Endometrium (tissue), 2 donors: Measurements from ENCODE around the gene RBM20.
"Not testable (repeated sequence)": the region's sequence is repeated elsewhere in the genome, so short reads cannot be mapped to it uniquely, and the experiment has no call there.

Experiments
- FAIRE-seq: peaks from 2 replicates; lab custom pipeline; 2012; peaks lifted over from hg19 to GRCh38; lab: Jason Lieb, UNC
- donor health status: control.
- donor health status: control.

The RBM20 gene

GRCh38 chr10:110643653-110644597, at the start of gene RBM20:
Gene RBM20, plus strand, starts transcription at chr10:110644336. Its CDS starts 119 bp downstream, at chr10:110644455.
- no peak for FAIRE-seq

- FAIRE-seq = no peak
Observed at GRCh38 chr10:110597476-110597875, 46.7 kb upstream of the RBM20 start.

GRCh38 chr10:110600487-110601101, 43.5 kb upstream of the RBM20 start:
- no peak for FAIRE-seq

- no peak for FAIRE-seq
Observed at GRCh38 chr10:110601581-110601980, 42.6 kb upstream of the RBM20 start.

GRCh38 chr10:110608087-110608486, 36.0 kb upstream of the RBM20 start:
- no peak for FAIRE-seq

GRCh38 chr10:110609605-110610004, 34.5 kb upstream of the RBM20 start:
- FAIRE-seq = no peak

GRCh38 chr10:110610308-110610774, 33.8 kb upstream of the RBM20 start:
- no peak for FAIRE-seq

GRCh38 chr10:110610781-110611180, 33.4 kb upstream of the RBM20 start:
- FAIRE-seq = not testable (repeated sequence)

- no peak for FAIRE-seq
Observed at GRCh38 chr10:110612087-110612486, 32.0 kb upstream of the RBM20 start.

- FAIRE-seq = no peak
Observed at GRCh38 chr10:110612629-110613028, 31.5 kb upstream of the RBM20 start.

- no peak for FAIRE-seq
Observed at GRCh38 chr10:110613341-110613995, 30.7 kb upstream of the RBM20 start.

- FAIRE-seq = no peak
Observed at GRCh38 chr10:110613996-110614495, 30.1 kb upstream of the RBM20 start.

GRCh38 chr10:110615057-110615747, 28.9 kb upstream of the RBM20 start:
- no peak for FAIRE-seq

GRCh38 chr10:110616493-110617033, 27.6 kb upstream of the RBM20 start:
- FAIRE-seq = no peak

- no peak for FAIRE-seq
Observed at GRCh38 chr10:110617425-110618229, 26.5 kb upstream of the RBM20 start.

GRCh38 chr10:110618230-110618610, 25.9 kb upstream of the RBM20 start:
- no peak for FAIRE-seq

- FAIRE-seq = no peak
Observed at GRCh38 chr10:110619514-110620397, 24.4 kb upstream of the RBM20 start.

GRCh38 chr10:110620398-110620719, 23.8 kb upstream of the RBM20 start:
- no peak for FAIRE-seq

- FAIRE-seq = not testable (repeated sequence)
Observed at GRCh38 chr10:110623316-110623715, 20.8 kb upstream of the RBM20 start.

GRCh38 chr10:110625356-110625894, 18.7 kb upstream of the RBM20 start:
- FAIRE-seq = no peak
